GM12878 (cell line): ENCODE results near the gene UAP1L1. TPM values are rescaled to one million over a fixed set of nuclear protein-coding genes. Genes with fewer than 3 reads are reported as not detected.
A peak's percentile ranks its signal among the peaks of the same experiment; 100 is the strongest.

ENCODE experiments used
- ATF3 ChIP-seq: IDR thresholded peaks from 2 replicates; pipeline ENCODE4 v1.6.1; 2011; ENCODE audit warnings: low read depth, mild to moderate bottlenecking, low read length, moderate library complexity, borderline replicate concordance; ENCODE audit errors: extremely low read depth
- CBX5 ChIP-seq: sonication (generic); IDR thresholded peaks from 2 replicates; pipeline ENCODE4 v1.6.1; 2016; ENCODE audit warnings: low read depth, moderate library complexity, mild to moderate bottlenecking, inconsistent platforms
- CREB1 ChIP-seq: IDR thresholded peaks from 2 replicates; pipeline ENCODE4 v1.6.1; 2012; ENCODE audit warnings: low read depth, mild to moderate bottlenecking, inconsistent platforms
- DPF2 ChIP-seq: fragments of 450-650 bp; IDR thresholded peaks from 2 replicates; pipeline ENCODE4 v1.6.1; 2017; ENCODE audit warnings: mild to moderate bottlenecking
- FOS ChIP-seq: IDR thresholded peaks from 3 replicates; pipeline ENCODE4 v1.6.1; 2011; ENCODE audit warnings: borderline replicate concordance; ENCODE audit not compliant: insufficient read length; ENCODE audit errors: extremely low read depth
- HCFC1 ChIP-seq: fragments of 150-350 bp; IDR thresholded peaks from 2 replicates; pipeline ENCODE4 v1.6.1; 2014; ENCODE audit warnings: low read length
- MEF2A ChIP-seq: IDR thresholded peaks from 2 replicates; pipeline ENCODE4 v1.6.1; 2011; ENCODE audit warnings: low read depth, mild to moderate bottlenecking, low read length, moderate library complexity; ENCODE audit not compliant: insufficient read depth
- NFYB ChIP-seq: IDR thresholded peaks from 2 replicates; pipeline ENCODE4 v1.6.1; 2011; ENCODE audit warnings: low read depth, mild to moderate bottlenecking, low read length, improper control_type of control experiment, moderate library complexity; ENCODE audit not compliant: insufficient read depth
- NKRF ChIP-seq: fragments of 450-650 bp; conservative IDR thresholded peaks from 2 replicates; pipeline ENCODE4 v1.6.1; 2017; ENCODE audit warnings: mild to moderate bottlenecking, moderate library complexity
- NR2C2 ChIP-seq: IDR thresholded peaks from 2 replicates; pipeline ENCODE4 v1.6.1; 2011; ENCODE audit warnings: borderline replicate concordance, low read depth; ENCODE audit not compliant: control insufficient read depth, insufficient read length
- RAD21 ChIP-seq: IDR thresholded peaks from 2 replicates; pipeline ENCODE4 v1.6.1; 2011; ENCODE audit warnings: mild to moderate bottlenecking, low read depth, low read length, moderate library complexity; ENCODE audit not compliant: insufficient read depth
- SMAD5 ChIP-seq: IDR thresholded peaks from 2 replicates; pipeline ENCODE4 v1.6.1; 2016; ENCODE audit warnings: antibody characterized with exemption, low read depth
- STAT3 ChIP-seq: IDR thresholded peaks from 2 replicates; pipeline ENCODE4 v1.6.1; 2011; ENCODE audit warnings: low read depth, low read length, improper control_type of control experiment
- TAF1 ChIP-seq: IDR thresholded peaks from 2 replicates; pipeline ENCODE4 v1.6.1; 2011; ENCODE audit warnings: mild to moderate bottlenecking, low read depth, low read length, borderline replicate concordance
- YBX1 ChIP-seq: fragments of 450-650 bp; IDR thresholded peaks from 2 replicates; pipeline ENCODE4 v1.6.1; 2016; ENCODE audit warnings: antibody characterized with exemption
- ZNF207 ChIP-seq: fragments of 450-650 bp; IDR thresholded peaks from 2 replicates; pipeline ENCODE4 v1.6.1; 2014; ENCODE audit warnings: antibody characterized with exemption, mild to moderate bottlenecking, borderline replicate concordance
- ZNF217 ChIP-seq: fragments of 450-650 bp; IDR thresholded peaks from 2 replicates; pipeline ENCODE4 v1.6.1; 2017; ENCODE audit warnings: antibody characterized with exemption, mild to moderate bottlenecking
- ZNF24 ChIP-seq: fragments of 450-650 bp; IDR thresholded peaks from 2 replicates; pipeline ENCODE4 v1.6.1; 2017; ENCODE audit warnings: antibody characterized with exemption, mild to moderate bottlenecking
- ZNF592 ChIP-seq: fragments of 450-650 bp; IDR thresholded peaks from 2 replicates; pipeline ENCODE4 v1.6.1; 2017; ENCODE audit warnings: mild to moderate bottlenecking, moderate library complexity
- polyA plus RNA-seq, 11 experiments: library from polyadenylated mRNA; depleted of rRNA in 4 of 11; unstranded in 6 of 11; stranded (reverse) in 5 of 11; fragments of >200 nt; fragmentation: Nextera tagmentation in 4 of 11; fragmentation: Illumina TruSeq in 1 of 11; extraction: Ambion mirVana in 4 of 11; extraction: Trizol in 1 of 11; gene quantifications; 1 replicate in 1 of 11; 2 replicates in 10 of 11; pipeline versions ENCODE4 v1.2.1 to v1.2.3, GENCODE V29; 2011 to 2016; ENCODE audit warnings: inconsistent platforms in 2 of 11, missing spikeins in 2 of 11, low read depth in 1 of 11
- total RNA-seq, 4 experiments: library from RNA; depleted of rRNA in 3 of 4; stranded (reverse); fragments of >200 nt in 3 of 4; fragmentation: Illumina TruSeq in 1 of 4; extraction: Trizol in 1 of 4; gene quantifications; 2 replicates each; pipeline versions ENCODE4 v1.2.1 to v1.2.3, GENCODE V29; 2013 to 2021

The UAP1L1 gene
- total and polyA plus RNA-seq, 10 of the 15 experiments (the other 5 are each of a cell fraction or from before 2014, with no cell fraction given): 0.29 to 15.7 (median 5.8) TPM

- TF ChIP-seq NKRF (no peak), NFYB (no peak), ZNF592 (no peak), YBX1 (no peak), ZNF24 (no peak), SMAD5 (no peak), HCFC1 (no peak), CBX5 (no peak), FOS (no peak), ZNF207 (no peak), STAT3 (no peak), TAF1 (no peak), RAD21 (0 out of 2 replicates have a peak, but pooled peaks have one; percentile 17), ATF3 (no peak), MEF2A (no peak), DPF2 (0 out of 2 replicates have a peak, but pooled peaks have one; percentile 25), ZNF217 (no peak), NR2C2 (no peak), CREB1 (no peak)
Observed at GRCh38 chr9:137028263-137029057, 48.9 kb upstream of the UAP1L1 start (continued).
